A549 (cell line): ENCODE measurements around the gene LEKR1.

Source experiments
- CTCF ChIP-seq: fragments of >200 bp; sonication (Bioruptor Twin); formaldehyde crosslinking; IDR thresholded peaks from 3 replicates; pipeline ENCODE4 v1.5.1; 2016
- EP300 ChIP-seq, 2 experiments: fragments of >200 bp; sonication (Bioruptor Twin); formaldehyde crosslinking; IDR thresholded peaks; 2 replicates in 1 of 2; 3 replicates in 1 of 2; pipeline ENCODE4 v1.6.1; 2016 to 2017
- HDAC2 ChIP-seq: fragments of 200-600 bp; sonication (generic); IDR thresholded peaks from 2 replicates; pipeline ENCODE4 v1.6.1; 2016
- JUNB ChIP-seq: fragments of >200 bp; sonication (Bioruptor Twin); formaldehyde crosslinking; IDR thresholded peaks from 2 replicates; pipeline ENCODE4 v1.6.1; 2016
- KDM5A ChIP-seq: fragments of 200-600 bp; sonication (generic); IDR thresholded peaks from 2 replicates; pipeline ENCODE4 v1.6.1; 2016; ENCODE audit warnings: antibody characterized with exemption, mild to moderate bottlenecking
- MAX ChIP-seq: IDR thresholded peaks from 2 replicates; pipeline ENCODE4 v1.6.1; 2012
- MYC ChIP-seq: IDR thresholded peaks from 2 replicates; pipeline ENCODE4 v1.6.1; 2012; ENCODE audit warnings: mild to moderate bottlenecking, inconsistent platforms, low read length, improper control_type of control experiment, borderline replicate concordance
- POLR2A ChIP-seq: IDR thresholded peaks from 2 replicates; pipeline ENCODE4 v1.6.1; 2012; ENCODE audit warnings: mild to moderate bottlenecking, low read length
- RCOR1 ChIP-seq: fragments of 150-350 bp; IDR thresholded peaks from 2 replicates; pipeline ENCODE4 v1.6.1; 2014; ENCODE audit warnings: antibody characterized with exemption, low read length, low read depth
- REST ChIP-seq: fragments of 200-600 bp; sonication (generic); IDR thresholded peaks from 2 replicates; pipeline ENCODE4 v1.6.1; 2016; ENCODE audit warnings: antibody characterized with exemption, mild to moderate bottlenecking, moderate library complexity
- RFX5 ChIP-seq: fragments of 450-650 bp; IDR thresholded peaks from 2 replicates; pipeline ENCODE4 v1.7.1; 2014; ENCODE audit warnings: antibody characterized with exemption, mild to moderate bottlenecking, moderate library complexity
- SREBF2 ChIP-seq: fragments of 450-650 bp; IDR thresholded peaks from 2 replicates; pipeline ENCODE4 v1.6.1; 2014; ENCODE audit warnings: mild to moderate bottlenecking, moderate library complexity

- TF ChIP-seq MAX (no peak), CTCF (no peak), POLR2A (no peak), REST (no peak), RFX5 (no peak), MYC (no peak), JUNB (no peak), SREBF2 (no peak), HDAC2 (no peak), KDM5A (no peak), RCOR1 (no peak), EP300 (IDR thresholded peaks at IDR 0.05) (no peak)
These were observed 219.2 kb downstream of the LEKR1 start for GRCh38 chr3:157045238-157045850.
